Thymus (tissue), 14 donors: ENCODE results near the gene RIPK4. TPM values are rescaled to one million over a fixed set of nuclear protein-coding genes. Genes with fewer than 3 reads are reported as not detected.

Source experiments
- DNase-seq, 9 donors: peaks; one replicate each; pipeline ENCODE4 v3.0.0-alpha.2; 2013; ENCODE audit warnings: low spot score in 9 of 9, low read depth in 6 of 9, missing footprints in 1 of 9
- H3K27ac ChIP-seq, 2 donors: one replicate each; pipeline ENCODE4 v1.5.1; 2013; ENCODE audit warnings: control low read depth in 1 of 2, low read depth in 1 of 2, low read length in 1 of 2, mild to moderate bottlenecking in 1 of 2, moderate library complexity in 1 of 2
- H3K27me3 ChIP-seq, 2 donors: one replicate each; pipeline ENCODE4 v1.5.1; 2013; ENCODE audit warnings: low read length in 1 of 2; ENCODE audit not compliant: control insufficient read depth in 2 of 2, insufficient read depth in 1 of 2
- H3K36me3 ChIP-seq, 2 donors: one replicate each; pipeline ENCODE4 v1.5.1; 2013; ENCODE audit warnings: low read length in 1 of 2, mild to moderate bottlenecking in 1 of 2, moderate library complexity in 1 of 2; ENCODE audit not compliant: control insufficient read depth in 2 of 2, insufficient read depth in 2 of 2
- H3K4me1 ChIP-seq, 2 donors: one replicate each; pipeline ENCODE4 v1.5.1; 2013; ENCODE audit warnings: low read length in 2 of 2; ENCODE audit not compliant: control insufficient read depth in 2 of 2, insufficient read depth in 2 of 2
- H3K4me3 ChIP-seq, 2 donors: one replicate each; pipeline ENCODE4 v1.5.1; 2013; ENCODE audit warnings: low read length in 2 of 2, control low read depth in 1 of 2, mild to moderate bottlenecking in 1 of 2
- H3K9me3 ChIP-seq, 2 donors: one replicate each; pipeline ENCODE4 v1.5.1; 2013; ENCODE audit warnings: low read length in 1 of 2, mild to moderate bottlenecking in 1 of 2; ENCODE audit not compliant: control insufficient read depth in 2 of 2, insufficient read depth in 1 of 2
- WGBS: extraction: QIAGEN DNeasy Blood & Tissue Kit; methylation state at CpG from one replicate; pipeline ENCODE4 v1.1.7; 2013; 5-methylcytosine and 5-hydroxymethylcytosine counted together
- long read RNA-seq, 10 donors: transcript quantifications; one replicate each; lab custom pipeline, GENCODE V29; 2026
- polyA plus RNA-seq: library from polyadenylated mRNA; stranded (reverse); fragments of 200-250 nt; gene quantifications from one replicate; pipeline ENCODE4 v1.2.3, GENCODE V29; 2013
- total RNA-seq: library from RNA; stranded (reverse); fragments of 120-200 nt; gene quantifications from one replicate; pipeline ENCODE4 v1.2.4, GENCODE V29; 2013
- donor health status: healthy.

RIPK4 gene
- total RNA-seq: 12.6 TPM
- polyA plus RNA-seq: 9.3 TPM
- long read RNA-seq, donor 1: 0 reads
- long read RNA-seq, donor 2, transcript RIPK4-201 (8 exons, 3,889 nt): major isoform, 10 of 10 reads
- long read RNA-seq, donor 2, partial matches to known transcripts: 0 of 10 reads
- long read RNA-seq, donor 2, other reads (novel, unspliced or antisense): 0 of 10 reads
- long read RNA-seq, donor 3, transcript RIPK4-201 (8 exons, 3,889 nt): major isoform, 7 of 7 reads
- long read RNA-seq, donor 3, partial matches to known transcripts: 0 of 7 reads
- long read RNA-seq, donor 3, other reads (novel, unspliced or antisense): 0 of 7 reads
- long read RNA-seq, donor 4, partial matches to known transcripts: 0 of 3 reads
- long read RNA-seq, donor 4, other reads (novel, unspliced or antisense): 0 of 3 reads
- long read RNA-seq, donor 5, transcript RIPK4-201 (8 exons, 3,889 nt): major isoform, 5 of 5 reads
- long read RNA-seq, donor 5, partial matches to known transcripts: 0 of 5 reads
- long read RNA-seq, donor 5, other reads (novel, unspliced or antisense): 0 of 5 reads
- long read RNA-seq, donor 6, transcript RIPK4-201 (8 exons, 3,889 nt): major isoform, 5 of 5 reads
- long read RNA-seq, donor 6, partial matches to known transcripts: 0 of 5 reads
- long read RNA-seq, donor 6, other reads (novel, unspliced or antisense): 0 of 5 reads
- long read RNA-seq, donor 7, partial matches to known transcripts: 0 of 3 reads
- long read RNA-seq, donor 7, other reads (novel, unspliced or antisense): 0 of 3 reads
- long read RNA-seq, donor 8, partial matches to known transcripts: 0 of 4 reads
- long read RNA-seq, donor 8, other reads (novel, unspliced or antisense): 0 of 4 reads
- long read RNA-seq, donor 9, partial matches to known transcripts: 0 of 3 reads
- long read RNA-seq, donor 9, other reads (novel, unspliced or antisense): 0 of 3 reads
- long read RNA-seq, donor 10, partial matches to known transcripts: 0 of 4 reads
- long read RNA-seq, donor 10, other reads (novel, unspliced or antisense): 0 of 4 reads

GRCh38 chr21:41766883-41767605 lies at the start of gene RIPK4:
RIPK4 (minus strand) TSS chr21:41767052; CDS start chr21:41767041, 11 bp downstream.
- Histone ChIP-seq H3K4me3 (peak within 1 kb of the TSS; percentile 70 to 76), H3K4me1 (peaks cover 57 to 89% of the 10 kb centered on the region in 2 donors), H3K27ac (peak within 1 kb of the TSS; percentile 66 to 92), H3K27me3 (peaks cover 28 to 81% of the 10 kb centered on the region in 2 donors), H3K36me3 (no peaks in the 10 kb centered on the region), H3K9me3 (peaks cover 0 to 3% of the 10 kb centered on the region in 2 donors)
- WGBS: 5% methylated on average over 53 of the region's 53 CpGs
- DNase-seq: peak in 6 of 9 donors; percentile 66 to 88 (median 80)

GRCh38 chr21:41815652-41816582 lies 49.1 kb upstream of the RIPK4 start:
- H3K27ac ChIP-seq: no peak overlapping the region
- no peaks in the 10 kb centered on the region for H3K9me3 ChIP-seq
- H3K36me3 ChIP-seq: peaks cover 19 to 35% of the 10 kb centered on the region in 2 donors
- WGBS: 97% methylated on average over 50 of the region's 50 CpGs
- H3K27me3 ChIP-seq: no peaks in the 10 kb centered on the region
- no peak overlapping the region for H3K4me3 ChIP-seq
- DNase-seq: no peak
- H3K4me1 ChIP-seq: peaks cover 4 to 18% of the 10 kb centered on the region in 2 donors

- no peak for DNase-seq
- peaks cover 29 to 37% of the 10 kb centered on the region in 2 donors for H3K36me3 ChIP-seq
- H3K27me3 ChIP-seq: no peaks in the 10 kb centered on the region
- no peak overlapping the region for H3K27ac ChIP-seq
- H3K4me3 ChIP-seq: no peak overlapping the region
- no peaks in the 10 kb centered on the region for H3K9me3 ChIP-seq
- WGBS: 98% methylated on average over 11 of the region's 11 CpGs
- H3K4me1 ChIP-seq: peaks cover 4 to 14% of the 10 kb centered on the region in 2 donors
Measured at GRCh38 chr21:41813226-41813625, 46.4 kb upstream of the RIPK4 start.

GRCh38 chr21:41812679-41813078 lies 45.8 kb upstream of the RIPK4 start:
- Histone ChIP-seq H3K27ac (no peak overlapping the region), H3K36me3 (peaks cover 34 to 42% of the 10 kb centered on the region in 2 donors), H3K4me1 (peaks cover 4 to 9% of the 10 kb centered on the region in 2 donors), H3K27me3 (no peaks in the 10 kb centered on the region), H3K4me3 (no peak overlapping the region), H3K9me3 (no peaks in the 10 kb centered on the region)
- no peak for DNase-seq
- 98% methylated on average over 13 of the region's 13 CpGs for whole genome bisulfite sequencing

- no peak overlapping the region for H3K27ac ChIP-seq
- WGBS: 98% methylated on average over 13 of the region's 13 CpGs
- DNase-seq: no peak
- H3K4me1 ChIP-seq: no peaks in the 10 kb centered on the region
- H3K36me3 ChIP-seq: peaks cover 35 to 39% of the 10 kb centered on the region in 2 donors
- H3K27me3 ChIP-seq: no peaks in the 10 kb centered on the region
- peaks cover 0 to 3% of the 10 kb centered on the region in 2 donors for H3K9me3 ChIP-seq
- H3K4me3 ChIP-seq: no peak overlapping the region
Measured at GRCh38 chr21:41810597-41810932, 43.7 kb upstream of the RIPK4 start.

GRCh38 chr21:41809891-41810596 lies 43.2 kb upstream of the RIPK4 start:
- H3K27me3 ChIP-seq: no peaks in the 10 kb centered on the region
- H3K36me3 ChIP-seq: peaks cover 30 to 34% of the 10 kb centered on the region in 2 donors
- H3K4me1 ChIP-seq: no peaks in the 10 kb centered on the region
- no peak overlapping the region for H3K4me3 ChIP-seq
- WGBS: 98% methylated on average over 34 of the region's 34 CpGs
- no peak overlapping the region for H3K27ac ChIP-seq
- DNase-seq: no peak
- peaks cover 0 to 3% of the 10 kb centered on the region in 2 donors for H3K9me3 ChIP-seq

- Histone ChIP-seq H3K36me3 (peaks cover 25 to 34% of the 10 kb centered on the region in 2 donors), H3K27ac (no peak overlapping the region), H3K27me3 (no peaks in the 10 kb centered on the region), H3K9me3 (peaks cover 0 to 3% of the 10 kb centered on the region in 2 donors), H3K4me1 (no peaks in the 10 kb centered on the region), H3K4me3 (no peak overlapping the region)
- WGBS: 98% methylated on average over 22 of the region's 22 CpGs
- DNase-seq: no peak
Measured at GRCh38 chr21:41808846-41809245, 42.0 kb upstream of the RIPK4 start.
